Spleen (tissue), 7 donors: Measurements from ENCODE around the gene HOTAIR.

ENCODE experiments used
- CTCF ChIP-seq, 11 experiments: fragments of 200-600 bp in 7 of 11; fragments of 450-650 bp in 4 of 11; sonication (generic) in 4 of 11; IDR thresholded peaks in 8 of 11; conservative IDR thresholded peaks in 3 of 11; 1 replicate in 7 of 11; 2 replicates in 4 of 11; pipeline versions ENCODE4 v1.4.0 to v1.8.0; 2016 to 2021; ENCODE audit warnings: antibody characterized with exemption in 11 of 11, inconsistent platforms in 4 of 11, mild to moderate bottlenecking in 1 of 11
- POLR2A ChIP-seq, 3 donors: fragments of 450-650 bp; IDR thresholded peaks; one replicate each; pipeline ENCODE4 v1.5.1; 2017; ENCODE audit warnings: antibody characterized with exemption in 3 of 3, mild to moderate bottlenecking in 1 of 3
- donor health status: DM: no; HTN: no; CAD: no; lungs with moderate emphysema.
- donor health status: DM: no; HTN: no; CAD: no.
- donor health status: DM: no; HTN: no; CAD: no.

- no peak for TF ChIP-seq CTCF (IDR thresholded peaks at IDR 0.05 in 8 of 11, conservative IDR thresholded peaks at IDR 0.05 in 3 of 11)
- no peak for TF ChIP-seq POLR2A (IDR thresholded peaks at IDR 0.05)
Measured at GRCh38 chr12:53916788-53917655, 57.7 kb downstream of the HOTAIR start.
